GM12873 (cell line): ENCODE data around the gene TCHH.

ENCODE experiments used
- CTCF ChIP-seq: IDR thresholded peaks from 2 replicates; pipeline ENCODE4 v1.5.1; 2012; ENCODE audit warnings: low read depth, mild to moderate bottlenecking, moderate library complexity, low read length, control low read depth; ENCODE audit not compliant: insufficient read depth; ENCODE audit errors: missing control alignments

The TCHH gene

GRCh38 chr1:152115344-152115743 lies at the start of gene TCHH:
TSS of gene TCHH (minus strand) at chr1:152115444. CDS start at chr1:152114080, 1,364 bp downstream.
- TF ChIP-seq CTCF: no peak

DNA sequence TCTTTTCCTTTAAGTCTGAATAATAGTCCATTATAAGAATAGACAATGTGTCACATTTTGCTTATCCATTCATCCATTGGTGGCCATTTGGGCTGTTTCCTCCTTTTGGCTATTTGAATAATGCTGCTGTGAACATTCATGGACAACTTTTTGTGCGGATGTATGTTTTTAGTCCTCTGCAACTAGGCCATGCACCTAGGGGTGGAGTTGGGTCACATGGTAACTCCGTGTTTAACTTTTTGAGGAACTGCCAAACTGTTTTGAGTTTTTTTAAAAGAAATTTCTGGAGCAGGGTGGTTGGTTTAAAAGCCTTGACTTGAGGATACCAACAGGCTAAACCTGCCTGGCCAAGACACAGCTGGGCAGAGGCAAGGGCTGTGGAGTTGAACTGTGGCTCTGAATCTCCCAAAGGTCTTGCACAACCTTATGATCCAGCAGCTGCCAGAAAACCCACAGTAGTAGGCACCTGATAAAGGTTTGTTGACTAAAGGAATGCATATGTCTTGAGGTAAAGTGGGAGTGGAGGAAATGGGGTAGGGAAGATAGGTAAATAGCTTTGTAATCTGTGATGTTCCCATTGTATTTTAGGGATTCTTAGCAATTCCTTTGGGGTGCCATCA lies 49.4 kb upstream of the TCHH start:
- no peak for TF ChIP-seq CTCF

DNA sequence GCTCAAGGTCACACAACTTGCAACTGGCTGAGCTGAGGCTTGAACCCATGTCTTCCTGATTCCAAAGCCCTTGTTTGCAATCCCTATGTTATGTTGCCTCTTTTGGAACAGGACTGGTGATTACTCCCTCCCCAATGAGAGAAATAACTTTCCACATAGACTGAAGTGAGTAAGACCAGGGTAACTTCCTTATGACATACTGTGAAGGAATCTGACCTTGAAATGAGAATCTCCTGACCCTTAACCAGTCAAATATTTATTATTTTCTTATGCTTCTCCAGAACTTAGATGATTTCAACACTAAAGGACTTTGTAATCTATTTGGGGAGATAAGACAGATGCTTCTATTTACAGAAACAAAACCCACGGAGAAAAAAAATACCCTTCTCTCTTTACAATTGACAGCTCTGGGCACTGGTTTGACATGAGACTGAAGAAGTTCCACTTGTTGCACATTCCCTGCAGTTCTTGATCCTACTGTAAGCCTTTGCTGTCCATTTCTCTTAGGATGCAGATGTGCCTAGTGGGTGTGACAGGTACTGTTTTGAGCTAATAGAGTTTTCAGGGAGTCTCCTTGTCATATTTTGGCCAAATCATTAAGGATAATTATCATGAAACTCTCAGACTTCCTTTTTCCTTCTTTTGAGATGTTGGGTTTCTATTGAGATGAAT lies 47.7 kb upstream of the TCHH start:
- TF ChIP-seq CTCF: no peak

GRCh38 chr1:152160576-152160975 lies 45.3 kb upstream of the TCHH start:
- no peak for TF ChIP-seq CTCF

DNA sequence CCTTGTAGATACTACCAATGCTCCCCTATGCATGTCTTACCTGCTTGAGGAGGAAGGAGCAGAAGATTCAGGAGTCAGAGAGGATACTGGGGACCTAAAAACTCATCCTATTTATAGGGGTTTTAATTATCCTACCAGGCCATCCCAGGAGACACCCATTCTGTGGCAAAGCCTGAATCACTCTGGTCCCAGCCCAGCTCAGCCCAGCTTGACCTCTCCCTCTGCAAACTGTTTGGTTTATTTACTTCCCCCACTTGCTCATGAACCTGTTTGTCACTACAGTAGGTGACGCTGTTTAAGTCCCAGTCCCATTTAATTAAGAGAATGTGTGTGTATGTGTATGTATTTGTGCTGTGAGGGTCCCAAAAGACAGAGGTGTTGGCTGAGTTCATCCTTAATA lies 43.9 kb upstream of the TCHH start, which contains the start of gene RPTN:
TSS of gene RPTN (minus strand) at position 85 of the 400 bp plus-strand sequence. CDS start 1,339 bp downstream, outside the sequence.
- TF ChIP-seq CTCF: no peak

- no peak for TF ChIP-seq CTCF
Observed at GRCh38 chr1:152153996-152154395, 38.8 kb upstream of the TCHH start.

- no peak for TF ChIP-seq CTCF
Observed at GRCh38 chr1:152151646-152152045, 36.4 kb upstream of the TCHH start.
